ENCODE measurements around the gene CALN1. TPM values are rescaled to one million over a fixed set of nuclear protein-coding genes. Genes with fewer than 3 reads are reported as not detected.

The CALN1 gene
- total and polyA plus RNA-seq, 9 of the 15 experiments (the other 6 are each of a cell fraction or from before 2014, with no cell fraction given): 1.4 to 7.5 (median 3.3) TPM

DNA sequence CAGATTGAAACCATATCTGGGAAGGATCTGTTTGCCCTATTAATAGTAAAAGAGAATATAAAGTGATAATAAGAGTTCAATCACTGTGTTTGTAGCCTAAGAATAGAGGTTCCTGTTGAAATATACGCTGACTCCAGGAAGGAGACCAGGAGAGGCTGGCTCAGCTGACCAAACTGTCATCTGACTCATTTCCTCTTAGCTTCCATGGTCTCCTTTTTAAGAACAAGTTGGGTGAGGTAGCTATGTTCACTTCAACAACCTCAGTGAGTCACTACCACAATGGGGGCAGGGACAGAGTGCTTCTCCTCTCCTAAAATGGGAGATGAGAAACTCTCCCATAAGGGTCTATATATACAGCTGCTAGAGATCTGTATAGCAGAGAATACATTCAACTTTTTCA lies 543.3 kb downstream of the CALN1 start (continued):
- peak; percentile 84 for TF ChIP-seq ZBTB40 (IDR thresholded peaks at IDR 0.05)
- no peak for TF ChIP-seq ZBTB40 (CRISPR knock-in tag; IDR thresholded peaks at IDR 0.05)
- TF ChIP-seq ZNF57 (CRISPR knock-in tag; IDR thresholded peaks at IDR 0.05): no peak
- TF ChIP-seq, protein P1, sequence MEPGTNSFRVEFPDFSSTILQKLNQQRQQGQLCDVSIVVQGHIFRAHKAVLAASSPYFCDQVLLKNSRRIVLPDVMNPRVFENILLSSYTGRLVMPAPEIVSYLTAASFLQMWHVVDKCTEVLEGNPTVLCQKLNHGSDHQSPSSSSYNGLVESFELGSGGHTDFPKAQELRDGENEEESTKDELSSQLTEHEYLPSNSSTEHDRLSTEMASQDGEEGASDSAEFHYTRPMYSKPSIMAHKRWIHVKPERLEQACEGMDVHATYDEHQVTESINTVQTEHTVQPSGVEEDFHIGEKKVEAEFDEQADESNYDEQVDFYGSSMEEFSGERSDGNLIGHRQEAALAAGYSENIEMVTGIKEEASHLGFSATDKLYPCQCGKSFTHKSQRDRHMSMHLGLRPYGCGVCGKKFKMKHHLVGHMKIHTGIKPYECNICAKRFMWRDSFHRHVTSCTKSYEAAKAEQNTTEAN (CRISPR knock-in tag; IDR thresholded peaks at IDR 0.05): no peak
- TF ChIP-seq ZFP30 (CRISPR knock-in tag; IDR thresholded peaks at IDR 0.05; ENCODE audit: borderline replicate concordance): no peak
- TF ChIP-seq, protein P2, sequence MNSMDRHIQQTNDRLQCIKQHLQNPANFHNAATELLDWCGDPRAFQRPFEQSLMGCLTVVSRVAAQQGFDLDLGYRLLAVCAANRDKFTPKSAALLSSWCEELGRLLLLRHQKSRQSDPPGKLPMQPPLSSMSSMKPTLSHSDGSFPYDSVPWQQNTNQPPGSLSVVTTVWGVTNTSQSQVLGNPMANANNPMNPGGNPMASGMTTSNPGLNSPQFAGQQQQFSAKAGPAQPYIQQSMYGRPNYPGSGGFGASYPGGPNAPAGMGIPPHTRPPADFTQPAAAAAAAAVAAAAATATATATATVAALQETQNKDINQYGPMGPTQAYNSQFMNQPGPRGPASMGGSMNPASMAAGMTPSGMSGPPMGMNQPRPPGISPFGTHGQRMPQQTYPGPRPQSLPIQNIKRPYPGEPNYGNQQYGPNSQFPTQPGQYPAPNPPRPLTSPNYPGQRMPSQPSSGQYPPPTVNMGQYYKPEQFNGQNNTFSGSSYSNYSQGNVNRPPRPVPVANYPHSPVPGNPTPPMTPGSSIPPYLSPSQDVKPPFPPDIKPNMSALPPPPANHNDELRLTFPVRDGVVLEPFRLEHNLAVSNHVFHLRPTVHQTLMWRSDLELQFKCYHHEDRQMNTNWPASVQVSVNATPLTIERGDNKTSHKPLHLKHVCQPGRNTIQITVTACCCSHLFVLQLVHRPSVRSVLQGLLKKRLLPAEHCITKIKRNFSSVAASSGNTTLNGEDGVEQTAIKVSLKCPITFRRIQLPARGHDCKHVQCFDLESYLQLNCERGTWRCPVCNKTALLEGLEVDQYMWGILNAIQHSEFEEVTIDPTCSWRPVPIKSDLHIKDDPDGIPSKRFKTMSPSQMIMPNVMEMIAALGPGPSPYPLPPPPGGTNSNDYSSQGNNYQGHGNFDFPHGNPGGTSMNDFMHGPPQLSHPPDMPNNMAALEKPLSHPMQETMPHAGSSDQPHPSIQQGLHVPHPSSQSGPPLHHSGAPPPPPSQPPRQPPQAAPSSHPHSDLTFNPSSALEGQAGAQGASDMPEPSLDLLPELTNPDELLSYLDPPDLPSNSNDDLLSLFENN (IDR thresholded peaks at IDR 0.05; ENCODE audit: low read depth in 2 of 2, low read length in 2 of 2): no peak
- TF ChIP-seq, protein P3, sequence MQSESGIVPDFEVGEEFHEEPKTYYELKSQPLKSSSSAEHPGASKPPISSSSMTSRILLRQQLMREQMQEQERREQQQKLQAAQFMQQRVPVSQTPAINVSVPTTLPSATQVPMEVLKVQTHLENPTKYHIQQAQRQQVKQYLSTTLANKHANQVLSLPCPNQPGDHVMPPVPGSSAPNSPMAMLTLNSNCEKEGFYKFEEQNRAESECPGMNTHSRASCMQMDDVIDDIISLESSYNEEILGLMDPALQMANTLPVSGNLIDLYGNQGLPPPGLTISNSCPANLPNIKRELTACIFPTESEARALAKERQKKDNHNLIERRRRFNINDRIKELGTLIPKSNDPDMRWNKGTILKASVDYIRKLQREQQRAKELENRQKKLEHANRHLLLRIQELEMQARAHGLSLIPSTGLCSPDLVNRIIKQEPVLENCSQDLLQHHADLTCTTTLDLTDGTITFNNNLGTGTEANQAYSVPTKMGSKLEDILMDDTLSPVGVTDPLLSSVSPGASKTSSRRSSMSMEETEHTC (IDR thresholded peaks at IDR 0.05): no peak
- TF ChIP-seq NR2C2 (CRISPR knock-in tag; IDR thresholded peaks at IDR 0.05): no peak
- no peak for TF ChIP-seq NR2C2 (tag; IDR thresholded peaks at IDR 0.05)
- peak; percentile 83 for TF ChIP-seq GABPA (tag; conservative IDR thresholded peaks at IDR 0.05; ENCODE audit: low read depth)
- no peak for TF ChIP-seq KDM2B (CRISPR knock-in tag; IDR thresholded peaks at IDR 0.05)
- no peak for TF ChIP-seq NCOA2 (IDR thresholded peaks at IDR 0.05; ENCODE audit: partially characterized antibody in 2 of 2)
